MCF 10A (cell line): ENCODE data around the gene NOL6. TPM values are rescaled to one million over a fixed set of nuclear protein-coding genes. Genes with fewer than 3 reads are reported as not detected.
A peak's percentile ranks its signal among the peaks of the same experiment; 100 is the strongest.

ENCODE experiments used
- BruUV-seq: library from RNA; stranded (reverse); fragments of 400-500 nt; replicated peaks from 2 replicates; lab custom pipeline; 2021; lab: Mats Ljungman, UMichigan
- CTCF ChIA-PET: fragments of 300-600 bp; sonication (Branson Sonifier 250); formaldehyde crosslinking; extraction: SDS; loops from one replicate; lab custom pipeline; 2021; ENCODE audit warnings: antibody characterized with exemption, inconsistent platforms; lab: Yijun Ruan, JAX
- POLR2A ChIA-PET: fragments of 300-600, 350-650 bp; sonication (Branson Sonifier 250); formaldehyde crosslinking; extraction: SDS; loops from one replicate; lab custom pipeline; 2020; ENCODE audit warnings: antibody characterized with exemption, inconsistent platforms; lab: Yijun Ruan, JAX
- DNase-seq: peaks from one replicate; pipeline ENCODE4 v3.0.0-alpha.2; 2018; ENCODE audit not compliant: unreplicated experiment
- H3K27ac Mint-ChIP-seq: one replicate; pipeline ENCODE4 v1.8.0; 2022; ENCODE audit warnings: mild to moderate bottlenecking, low read depth, mixed read lengths; ENCODE audit not compliant: unreplicated experiment
- H3K27me3 Mint-ChIP-seq: one replicate; pipeline ENCODE4 v1.8.0; 2022; ENCODE audit warnings: mixed read lengths; ENCODE audit not compliant: insufficient read depth, unreplicated experiment
- H3K36me3 Mint-ChIP-seq: one replicate; pipeline ENCODE4 v1.8.0; 2022; ENCODE audit warnings: mild to moderate bottlenecking, moderate library complexity, mixed read lengths; ENCODE audit not compliant: insufficient read depth, unreplicated experiment
- H3K4me1 Mint-ChIP-seq: one replicate; pipeline ENCODE4 v1.8.0; 2022; ENCODE audit warnings: mixed read lengths; ENCODE audit not compliant: insufficient read depth, unreplicated experiment
- H3K4me3 Mint-ChIP-seq: one replicate; pipeline ENCODE4 v1.8.0; 2022; ENCODE audit warnings: mild to moderate bottlenecking, moderate library complexity, mixed read lengths; ENCODE audit not compliant: unreplicated experiment
- H3K9me3 Mint-ChIP-seq: one replicate; pipeline ENCODE4 v1.8.0; 2022; ENCODE audit warnings: mixed read lengths; ENCODE audit not compliant: unreplicated experiment
- CTCF ChIP-seq: fragments of 200-600 bp; IDR thresholded peaks from one replicate; pipeline ENCODE4 v1.8.0; 2022; ENCODE audit warnings: antibody characterized with exemption, mild to moderate bottlenecking; ENCODE audit not compliant: unreplicated experiment
- intact Hi-C: fragments of 100-400 bp; cut with micrococcal nuclease; formaldehyde crosslinking; loops from 2 replicates; pipeline ENCODE4 v1.14.1; 2022
- total RNA-seq: library from RNA; stranded (reverse); gene quantifications from 2 replicates; pipeline ENCODE4 v1.2.3, GENCODE V29; 2022

NOL6 gene
- total RNA-seq, 1 experiment from 2014 or later = 48.6 TPM

- ChIA-PET CTCF (interaction anchor here (0.6 to 7.4 kb wide), 36 partner anchors 9 to 1215 kb away, joined by 3 to 114 read pairs (median 4); partner anchors contain the start of genes AQP3 and AQP7), POLR2A (interaction anchor here (0.5 to 1.9 kb wide), 5 partner anchors 63 to 307 kb away, joined by 3 to 13 read pairs (median 3); no protein-coding TSS in a partner anchor)
- Mint-ChIP-seq H3K9me3 (no peaks in the 10 kb centered on the region), H3K4me3 (no peak overlapping the region), H3K4me1 (peaks cover 6% of the 10 kb centered on the region), H3K36me3 (peaks cover 74% of the 10 kb centered on the region), H3K27me3 (no peaks in the 10 kb centered on the region), H3K27ac (no peak overlapping the region)
- intact Hi-C loops = loop anchor here (1.0 to 5.0 kb wide), 2 partner anchors 64 to 240 kb away; no protein-coding TSS in a partner anchor
- BruUV-seq = no TSS peak
- peak; percentile 97 for TF ChIP-seq CTCF
- DNase-seq = peak; percentile 54
Measured at GRCh38 chr9:33466565-33467495, 6.9 kb downstream of the NOL6 start.

- intact Hi-C loops = loop anchor here (1.0 to 5.0 kb wide), 2 partner anchors 63 to 239 kb away; no protein-coding TSS in a partner anchor
- CTCF ChIA-PET = interaction anchor here (0.6 to 7.4 kb wide), 28 partner anchors 7 to 240 kb away, joined by 3 to 114 read pairs (median 6); partner anchors contain the start of genes AQP3, AQP7 and NOL6
- H3K36me3 Mint-ChIP-seq = peaks cover 66% of the 10 kb centered on the region
Measured at GRCh38 chr9:33465596-33466564, 7.8 kb downstream of the NOL6 start.

GRCh38 chr9:33465096-33465495, 8.6 kb downstream of the NOL6 start:
- no peak for DNase-seq
- BruUV-seq = no TSS peak
- Mint-ChIP-seq H3K27ac (no peak overlapping the region), H3K36me3 (peaks cover 59% of the 10 kb centered on the region), H3K9me3 (no peaks in the 10 kb centered on the region), H3K27me3 (no peaks in the 10 kb centered on the region), H3K4me1 (no peaks in the 10 kb centered on the region), H3K4me3 (no peak overlapping the region)
- intact Hi-C loops = loop anchor here (5.0 kb wide), 1 partner anchor 238 kb away; no protein-coding TSS in a partner anchor
- TF ChIP-seq CTCF = no peak
- ChIA-PET POLR2A (interaction anchor here (0.9 to 1.5 kb wide), 3 partner anchors 9 to 90 kb away, joined by 3 to 4 read pairs (median 3); partner anchors contain the start of genes AQP3 and NOL6), CTCF (interaction anchor here (1.2 to 7.4 kb wide), 9 partner anchors 8 to 90 kb away, joined by 3 to 114 read pairs (median 15); partner anchors contain the start of genes AQP3, AQP7 and NOL6)

More at GRCh38 chr9:33465596-33466564, 7.8 kb downstream of the NOL6 start:
- POLR2A ChIA-PET = interaction anchor here (0.5 to 1.9 kb wide), 7 partner anchors 8 to 306 kb away, joined by 3 to 13 read pairs (median 3); partner anchors contain the start of gene NOL6
- Mint-ChIP-seq H3K27ac (no peak overlapping the region), H3K4me3 (no peak overlapping the region), H3K4me1 (no peaks in the 10 kb centered on the region), H3K27me3 (no peaks in the 10 kb centered on the region), H3K9me3 (no peaks in the 10 kb centered on the region)
- TF ChIP-seq CTCF = no peak
- DNase-seq = no peak
- no TSS peak for BruUV-seq
